Activated B cell treated with CpG ODN at 0.5 μM for 24 hours (primary cell): ENCODE measurements around the gene RNF40. TPM values are rescaled to one million over a fixed set of nuclear protein-coding genes. Genes with fewer than 3 reads are reported as not detected.

Experiments used
- ATAC-seq: fragments of 200-7000 bp; cut with Tn5 transposase; one replicate; pipeline ENCODE4 v1.10.0; 2021; ENCODE audit warnings: low read depth, mild to moderate bottlenecking, moderate library complexity
- CTCF ChIA-PET: fragments of 350-600 bp; sonication (Branson Sonifier 250); formaldehyde crosslinking; loops from one replicate; lab custom pipeline; 2021; ENCODE audit warnings: antibody characterized with exemption; lab: Charles Lee
- POLR2A ChIA-PET: fragments of 350-600 bp; sonication (Branson Sonifier 250); formaldehyde crosslinking; loops from one replicate; lab custom pipeline; 2021; ENCODE audit warnings: antibody characterized with exemption; lab: Charles Lee
- DNase-seq: peaks from one replicate; pipeline ENCODE4 v3.0.0; 2022
- H3K27ac Mint-ChIP-seq: one replicate; pipeline ENCODE4 v1.8.0; 2020; ENCODE audit warnings: mixed read lengths
- H3K27me3 Mint-ChIP-seq: one replicate; pipeline ENCODE4 v1.8.0; 2021; ENCODE audit warnings: mixed read lengths
- H3K36me3 Mint-ChIP-seq: one replicate; pipeline ENCODE4 v1.8.0; 2021; ENCODE audit warnings: low read depth, mixed read lengths
- H3K4me1 Mint-ChIP-seq: one replicate; pipeline ENCODE4 v1.8.0; 2021; ENCODE audit warnings: mixed read lengths
- H3K4me3 Mint-ChIP-seq: one replicate; pipeline ENCODE4 v1.8.0; 2020; ENCODE audit warnings: mild to moderate bottlenecking, mixed read lengths
- H3K9me3 Mint-ChIP-seq: one replicate; pipeline ENCODE4 v1.8.0; 2020; ENCODE audit warnings: mixed read lengths
- CTCF ChIP-seq: fragments of 200-600 bp; IDR thresholded peaks from one replicate; pipeline ENCODE4 v1.8.0; 2022; ENCODE audit warnings: antibody characterized with exemption, mild to moderate bottlenecking
- intact Hi-C: fragments of 100-400 bp; cut with micrococcal nuclease; formaldehyde crosslinking; loops from one replicate; pipeline ENCODE4 v1.15.1; 2024
- total RNA-seq: library from RNA; stranded (reverse); gene quantifications from 2 replicates; pipeline ENCODE4 v1.2.3, GENCODE V29; 2022

The RNF40 gene
- total RNA-seq, 1 donor from 2014 or later: 117 TPM

GRCh38 chr16:30782486-30783279 lies 20.6 kb downstream of the RNF40 start:
- peaks cover 6% of the 10 kb centered on the region for H3K27me3 Mint-ChIP-seq
- ATAC-seq: no peak
- no peak for DNase-seq
- peaks cover 12% of the 10 kb centered on the region for H3K4me1 Mint-ChIP-seq
- TF ChIP-seq CTCF: no peak
- H3K36me3 Mint-ChIP-seq: peaks cover 19% of the 10 kb centered on the region
- no peak overlapping the region for H3K27ac Mint-ChIP-seq
- POLR2A ChIA-PET: interaction anchor here (1.4 kb wide), 1 partner anchor 23 kb away, joined by 4 read pairs; no protein-coding TSS in a partner anchor
- CTCF ChIA-PET: interaction anchor here (1.2 kb wide), 1 partner anchor 62 kb away, joined by 3 read pairs; no protein-coding TSS in a partner anchor
- no peak overlapping the region for H3K4me3 Mint-ChIP-seq
- intact Hi-C loops: no loop called here
- H3K9me3 Mint-ChIP-seq: no peaks in the 10 kb centered on the region

GRCh38 chr16:30783280-30784109 lies 21.4 kb downstream of the RNF40 start:
- intact Hi-C loops: no loop called here

GRCh38 chr16:30784215-30784614 lies 22.1 kb downstream of the RNF40 start:
- Mint-ChIP-seq H3K27ac (no peak overlapping the region), H3K36me3 (peaks cover 19% of the 10 kb centered on the region), H3K4me1 (peaks cover 17% of the 10 kb centered on the region), H3K4me3 (no peak overlapping the region), H3K9me3 (no peaks in the 10 kb centered on the region), H3K27me3 (peaks cover 8% of the 10 kb centered on the region)
- TF ChIP-seq CTCF: no peak
- intact Hi-C loops: no loop called here
- ATAC-seq (no peak), DNase-seq (no peak)
- ChIA-PET POLR2A (no interaction called here), CTCF (no interaction called here)

More at GRCh38 chr16:30783280-30784109, 21.4 kb downstream of the RNF40 start:
- Mint-ChIP-seq H3K9me3 (no peaks in the 10 kb centered on the region), H3K36me3 (peaks cover 19% of the 10 kb centered on the region), H3K4me1 (peaks cover 17% of the 10 kb centered on the region), H3K27me3 (peaks cover 10% of the 10 kb centered on the region), H3K4me3 (no peak overlapping the region), H3K27ac (no peak overlapping the region)
- DNase-seq: no peak
- TF ChIP-seq CTCF: no peak
- ChIA-PET POLR2A (interaction anchor here (1.4 kb wide), 1 partner anchor 22 kb away, joined by 4 read pairs; no protein-coding TSS in a partner anchor), CTCF (no interaction called here)
- ATAC-seq: no peak

GRCh38 chr16:30785126-30786106 lies 23.3 kb downstream of the RNF40 start:
- H3K36me3 Mint-ChIP-seq: peaks cover 19% of the 10 kb centered on the region
- peaks cover 17% of the 10 kb centered on the region for H3K4me1 Mint-ChIP-seq
- no peak for DNase-seq
- peak overlapping the region; percentile 48 for H3K4me3 Mint-ChIP-seq
- H3K27ac Mint-ChIP-seq: no peak overlapping the region
- ChIA-PET CTCF (no interaction called here), POLR2A (interaction anchor here (0.6 to 1.0 kb wide), 4 partner anchors 10 to 546 kb away, joined by 3 to 6 read pairs (median 5); no protein-coding TSS in a partner anchor)
- TF ChIP-seq CTCF: no peak
- intact Hi-C loops: no loop called here
- peaks cover 8% of the 10 kb centered on the region for H3K27me3 Mint-ChIP-seq
- no peaks in the 10 kb centered on the region for H3K9me3 Mint-ChIP-seq
- no peak for ATAC-seq
